GM21515 (cell line): ENCODE data around the gene MCU.

ENCODE experiments used
- ATAC-seq: cut with Tn5 transposase; IDR thresholded peaks from one replicate; pipeline ENCODE4 v1.9.1; 2021; ENCODE audit not compliant: unreplicated experiment

Gene MCU

DNA sequence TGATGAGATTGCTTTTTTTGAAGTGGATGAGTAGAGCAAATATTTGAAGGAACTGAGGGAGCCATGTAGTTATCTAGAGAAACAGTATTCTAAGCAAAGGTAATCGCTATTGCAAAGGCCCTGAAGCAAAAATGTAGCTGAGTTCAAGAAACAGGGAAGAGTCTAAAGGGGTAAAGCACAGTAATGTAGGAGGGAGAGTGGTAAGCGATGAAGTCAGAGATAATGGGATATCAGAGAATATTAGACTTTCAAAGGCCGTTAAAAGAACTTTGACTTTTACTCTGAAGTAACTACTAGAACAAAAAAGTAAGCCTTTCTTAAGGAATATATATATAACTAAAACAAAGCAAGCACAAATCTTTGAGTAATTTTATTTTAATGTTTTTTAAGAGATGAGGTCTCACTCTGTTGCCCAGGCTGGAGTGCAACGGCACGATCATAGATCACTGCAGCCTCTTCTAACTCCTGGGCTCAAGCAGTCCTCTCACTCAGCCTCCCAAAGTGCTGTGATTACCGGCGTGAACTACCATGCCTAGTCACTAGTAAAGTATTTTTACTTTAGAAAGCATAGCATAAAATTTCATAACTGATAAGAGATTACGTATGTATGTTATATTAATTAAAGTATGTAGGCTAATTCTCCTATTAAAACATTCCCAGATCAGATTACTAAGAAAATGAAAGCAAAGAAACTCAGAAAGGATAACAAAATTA, 139.9 kb downstream of the MCU start:
- ATAC-seq = no peak

DNA sequence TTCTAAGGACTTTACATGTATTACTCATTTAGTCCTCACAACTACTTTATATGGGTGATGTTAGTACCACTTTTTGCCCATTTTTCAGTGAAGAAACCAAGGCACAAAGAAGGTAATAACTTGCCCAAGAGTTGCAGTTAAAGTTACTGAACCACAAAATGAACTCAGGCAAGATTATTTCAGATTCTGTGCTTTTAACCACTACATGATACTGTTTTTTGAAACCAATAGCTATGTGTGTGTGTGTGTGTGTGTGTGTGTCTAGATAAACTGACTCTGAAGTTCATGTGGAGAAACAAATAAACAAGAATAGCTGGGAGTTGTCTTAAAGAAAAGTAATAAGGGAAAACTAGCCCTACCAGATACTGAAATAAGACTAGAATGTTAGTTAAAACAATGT, 140.8 kb downstream of the MCU start:
- ATAC-seq = no peak

DNA sequence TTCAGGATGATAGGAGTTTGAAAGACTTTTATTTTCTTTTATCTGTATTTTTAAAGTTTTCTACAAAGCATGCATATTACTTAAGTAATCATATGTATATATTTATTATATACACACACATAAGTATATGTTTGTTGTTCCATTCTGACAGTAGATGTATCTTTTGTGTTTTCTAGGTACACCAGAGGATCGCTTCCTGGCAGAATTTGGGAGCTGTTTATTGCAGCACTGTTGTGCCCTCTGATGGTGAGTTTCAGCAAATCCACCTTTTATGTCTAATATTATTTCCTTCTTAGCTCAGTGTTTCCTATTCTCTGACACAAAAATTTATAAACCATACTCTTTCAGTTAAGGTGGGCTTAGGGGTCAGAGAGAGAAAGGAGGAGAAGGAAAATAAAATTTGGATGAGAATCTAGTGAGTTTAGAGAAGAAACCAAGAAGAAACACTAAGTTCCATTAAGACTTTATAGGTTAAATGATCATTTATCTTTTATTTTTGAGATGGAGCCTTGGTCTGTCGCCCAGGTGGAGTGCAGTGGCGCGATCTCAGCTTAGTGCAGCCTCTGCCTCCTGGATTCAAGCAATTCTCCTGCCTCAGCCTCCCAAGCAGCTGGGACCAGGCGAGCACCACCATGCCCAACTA, 142.4 kb downstream of the MCU start:
- no peak for ATAC-seq

DNA sequence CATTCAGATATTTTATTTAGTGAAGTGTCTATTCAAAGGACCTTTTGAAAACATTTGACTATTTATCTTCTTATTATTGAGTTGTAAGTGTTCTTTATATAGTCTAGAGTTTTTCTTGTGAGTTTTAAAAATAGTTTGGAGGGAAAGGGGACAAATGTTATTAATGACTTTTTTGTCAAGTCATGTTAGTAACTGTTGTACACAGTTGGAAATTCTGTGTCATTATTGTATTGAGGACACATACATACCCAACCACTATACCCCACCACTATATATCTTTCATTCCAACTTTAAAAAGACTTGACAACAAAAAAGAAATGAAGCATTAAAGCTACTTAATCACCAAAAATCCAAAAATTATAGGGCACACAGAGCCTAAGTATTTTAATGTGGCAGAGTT, 148.4 kb downstream of the MCU start:
- no peak for ATAC-seq

DNA sequence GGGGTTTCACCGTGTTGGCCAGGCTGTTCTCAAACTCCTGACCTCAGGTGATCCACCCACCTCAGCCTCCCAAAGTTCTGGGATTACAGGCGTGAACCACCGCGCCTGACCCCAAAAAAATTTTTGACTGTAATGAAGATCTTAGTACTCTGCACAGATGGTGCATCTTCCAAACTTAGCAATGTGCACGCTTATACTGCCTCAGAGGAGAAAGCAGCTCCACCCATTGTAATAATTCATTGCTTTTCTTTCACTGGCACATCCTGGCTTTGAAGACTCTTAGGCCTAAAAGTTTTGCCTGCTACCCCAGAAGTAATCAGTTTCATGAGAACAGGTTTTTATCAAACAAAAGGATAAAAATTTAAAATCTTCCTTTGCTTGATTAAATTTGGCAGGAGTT, 149.5 kb downstream of the MCU start:
- no peak for ATAC-seq

DNA sequence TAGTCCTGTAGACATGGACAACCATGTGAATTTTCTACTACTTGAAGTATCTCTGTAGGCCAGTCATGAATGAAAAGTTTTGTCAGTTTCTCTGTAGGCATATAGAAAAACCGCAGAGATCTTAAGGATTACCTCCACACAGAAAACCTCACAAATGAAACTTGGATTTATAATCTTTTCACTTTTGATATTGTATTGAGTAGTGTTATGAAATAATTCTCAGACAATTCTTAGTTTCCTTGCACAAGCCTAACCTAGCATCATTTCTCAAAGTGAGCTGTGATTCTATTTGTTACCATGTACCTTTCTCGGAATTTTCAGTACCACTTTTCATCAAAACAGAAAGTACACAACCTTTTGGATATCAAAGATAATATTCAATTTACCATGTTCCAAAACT, 150.2 kb downstream of the MCU start:
- no peak for ATAC-seq

DNA sequence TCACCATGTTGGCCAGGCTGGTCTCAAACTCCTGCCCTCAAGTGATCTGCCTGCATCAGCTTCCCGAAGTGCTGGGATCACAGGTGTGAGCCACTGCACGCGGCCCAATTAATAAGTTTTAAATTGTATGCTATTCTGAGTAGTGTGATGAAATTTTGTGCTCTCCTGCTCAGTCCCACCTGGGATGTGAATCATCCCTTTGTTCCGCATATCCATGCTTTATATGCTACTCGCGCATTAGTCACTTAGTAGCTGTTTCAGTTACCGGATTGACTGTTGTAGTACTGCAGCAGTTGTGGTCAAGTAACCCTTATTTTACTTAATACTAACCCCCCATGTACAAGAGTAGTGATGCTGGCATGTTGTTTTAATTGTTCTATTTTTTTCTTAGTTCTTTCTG, 154.3 kb downstream of the MCU start:
- no peak for ATAC-seq

DNA sequence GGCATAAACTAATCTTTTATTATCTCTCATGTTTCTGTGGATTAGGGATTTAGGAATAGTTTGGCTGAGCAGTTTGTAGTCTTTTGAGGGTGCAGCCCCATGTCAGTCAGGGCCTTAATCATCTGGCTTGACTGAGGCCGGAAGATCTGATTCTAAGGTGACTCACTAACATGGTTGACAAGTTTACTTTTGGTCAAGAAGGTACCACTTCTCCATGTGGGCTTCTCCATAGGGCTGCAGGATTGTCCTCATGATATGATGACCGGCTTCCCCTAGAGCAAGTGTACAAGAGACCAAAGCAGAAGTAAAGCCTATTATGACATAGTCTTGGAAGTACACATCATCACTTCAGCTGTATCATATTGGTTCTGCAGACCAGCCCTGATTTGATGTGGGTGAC, 155.7 kb downstream of the MCU start:
- no peak for ATAC-seq

DNA sequence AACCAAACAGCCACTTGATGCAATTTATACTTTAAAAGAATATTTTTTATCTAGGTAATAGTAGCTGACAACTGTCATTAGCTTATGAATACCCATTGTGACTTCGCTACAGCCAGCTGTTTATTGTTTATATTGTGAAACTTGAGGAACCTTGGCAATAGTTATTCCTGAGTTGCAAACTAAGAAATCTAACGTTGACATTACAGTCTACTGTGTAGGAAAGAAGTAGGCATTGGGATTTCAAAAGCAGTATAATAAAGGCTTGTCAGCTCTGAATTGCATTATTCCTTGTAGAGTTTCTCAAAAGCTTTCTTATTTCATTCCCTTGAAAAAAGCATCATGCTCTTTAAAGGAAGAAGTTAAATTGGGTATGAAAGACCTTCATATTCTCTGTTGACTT, 158.9 kb downstream of the MCU start:
- no peak for ATAC-seq

DNA sequence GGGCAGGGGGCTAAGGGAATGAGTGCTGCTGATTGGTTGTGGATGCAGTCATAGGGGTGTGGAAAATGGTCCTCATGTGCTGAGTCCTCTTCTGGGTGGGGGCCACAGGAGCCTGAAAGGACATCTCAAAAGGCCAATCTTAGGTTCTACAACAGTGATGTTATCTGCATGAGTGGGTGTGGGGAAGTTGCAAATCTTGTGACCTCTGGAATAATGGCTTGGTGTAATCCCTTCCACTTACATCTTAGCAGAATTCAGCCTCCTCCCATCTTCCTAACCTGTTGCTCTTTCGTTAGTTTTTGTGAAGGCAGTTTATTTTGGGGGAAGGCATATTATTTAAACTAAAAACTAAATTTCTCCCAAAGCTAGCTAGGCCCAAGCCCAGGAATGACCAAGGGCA, 159.6 kb downstream of the MCU start:
- ATAC-seq = no peak

DNA sequence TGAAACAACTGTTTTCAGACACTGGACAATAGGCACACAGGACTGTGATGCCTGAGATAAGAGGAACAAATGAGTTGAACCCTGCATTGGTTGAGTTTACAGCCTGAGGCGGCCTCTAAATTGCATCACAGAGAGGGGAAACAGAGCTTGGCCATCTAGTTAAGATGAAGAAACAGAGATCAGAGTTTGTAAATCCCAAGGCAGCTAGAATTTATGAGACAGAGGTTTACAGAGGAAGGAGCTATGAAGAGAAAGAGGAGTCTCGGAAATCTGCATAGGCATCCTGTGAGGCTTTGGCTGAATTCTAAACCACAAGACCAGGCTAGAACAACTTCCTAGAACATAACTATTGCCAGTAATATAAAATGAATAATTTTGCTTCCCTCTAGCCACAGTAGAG, 160.6 kb downstream of the MCU start:
- no peak for ATAC-seq

DNA sequence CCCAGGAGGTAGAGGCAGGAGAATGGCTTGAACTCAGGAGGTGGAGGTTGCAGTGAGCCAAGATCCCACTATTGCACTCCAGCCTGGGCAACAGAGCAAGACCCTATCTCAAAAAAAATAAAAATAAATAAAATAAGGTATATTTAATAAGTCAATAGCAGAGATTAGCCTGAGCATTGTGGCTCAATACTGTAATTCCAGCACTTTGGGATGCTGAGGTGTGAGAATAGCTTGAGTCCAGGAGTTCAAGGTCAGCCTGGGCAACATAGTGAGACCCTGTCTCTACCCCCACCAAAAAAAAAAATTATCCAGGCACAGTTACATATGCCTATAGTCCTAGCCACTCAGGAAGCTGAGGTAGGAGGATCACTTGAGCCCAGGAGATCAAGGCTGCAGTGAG, 163.2 kb downstream of the MCU start:
- ATAC-seq = no peak

DNA sequence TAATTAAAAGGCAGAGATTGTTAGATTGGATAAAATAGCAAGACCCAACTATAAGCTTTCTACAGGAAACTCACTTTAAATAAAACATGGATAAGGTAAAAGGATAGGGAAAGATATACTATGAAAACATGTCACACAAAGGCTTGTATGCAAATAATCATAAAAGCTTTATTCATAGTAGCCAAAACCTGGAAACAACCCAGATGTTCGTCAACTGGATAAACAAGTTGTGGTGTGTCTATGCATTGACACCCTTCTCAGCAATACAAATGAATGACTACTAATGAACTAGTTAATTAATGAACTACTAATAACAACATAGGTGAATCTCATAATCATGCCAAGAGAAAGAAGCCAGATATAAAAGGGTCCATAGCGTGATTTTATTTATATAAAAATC, 163.8 kb downstream of the MCU start:
- ATAC-seq = no peak

DNA sequence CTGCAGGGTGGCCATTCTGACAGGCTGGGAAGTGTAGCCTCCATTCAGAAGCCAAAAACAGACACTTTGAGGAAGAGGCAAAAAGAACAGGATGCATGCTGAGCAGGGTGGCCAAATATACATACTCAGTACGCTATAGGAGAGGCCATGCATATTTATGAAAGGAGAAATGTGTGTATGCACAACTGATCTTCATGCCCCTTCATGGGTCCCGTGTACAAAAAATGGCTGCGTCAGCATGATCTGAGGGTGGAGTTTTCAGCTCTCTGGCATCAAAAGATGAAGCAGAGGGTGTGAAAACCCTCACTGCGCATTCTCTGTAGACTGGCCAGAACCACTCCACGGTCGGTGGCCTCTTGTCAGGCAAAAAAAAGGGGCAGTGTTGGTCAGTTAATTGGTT, 166.1 kb downstream of the MCU start:
- no peak for ATAC-seq

DNA sequence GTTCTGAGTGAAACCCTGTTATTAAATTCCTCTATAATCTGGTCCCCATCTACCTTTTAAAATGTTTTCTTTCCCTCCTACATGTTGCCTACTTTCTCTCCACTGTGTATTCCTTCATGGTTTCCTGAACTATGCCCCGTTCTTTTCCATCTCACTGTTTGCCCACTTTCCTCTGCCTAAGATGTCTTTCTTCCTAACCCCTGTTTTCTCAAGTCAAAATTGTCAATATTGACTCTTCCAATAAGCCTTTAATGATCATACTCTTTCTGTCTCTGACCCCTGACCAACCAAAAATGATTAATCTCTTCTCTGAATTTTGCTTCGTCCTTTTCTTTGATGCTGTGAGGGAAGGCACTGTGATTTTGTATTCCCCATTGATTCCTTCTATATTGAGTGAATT, 171.0 kb downstream of the MCU start:
- ATAC-seq = no peak

DNA sequence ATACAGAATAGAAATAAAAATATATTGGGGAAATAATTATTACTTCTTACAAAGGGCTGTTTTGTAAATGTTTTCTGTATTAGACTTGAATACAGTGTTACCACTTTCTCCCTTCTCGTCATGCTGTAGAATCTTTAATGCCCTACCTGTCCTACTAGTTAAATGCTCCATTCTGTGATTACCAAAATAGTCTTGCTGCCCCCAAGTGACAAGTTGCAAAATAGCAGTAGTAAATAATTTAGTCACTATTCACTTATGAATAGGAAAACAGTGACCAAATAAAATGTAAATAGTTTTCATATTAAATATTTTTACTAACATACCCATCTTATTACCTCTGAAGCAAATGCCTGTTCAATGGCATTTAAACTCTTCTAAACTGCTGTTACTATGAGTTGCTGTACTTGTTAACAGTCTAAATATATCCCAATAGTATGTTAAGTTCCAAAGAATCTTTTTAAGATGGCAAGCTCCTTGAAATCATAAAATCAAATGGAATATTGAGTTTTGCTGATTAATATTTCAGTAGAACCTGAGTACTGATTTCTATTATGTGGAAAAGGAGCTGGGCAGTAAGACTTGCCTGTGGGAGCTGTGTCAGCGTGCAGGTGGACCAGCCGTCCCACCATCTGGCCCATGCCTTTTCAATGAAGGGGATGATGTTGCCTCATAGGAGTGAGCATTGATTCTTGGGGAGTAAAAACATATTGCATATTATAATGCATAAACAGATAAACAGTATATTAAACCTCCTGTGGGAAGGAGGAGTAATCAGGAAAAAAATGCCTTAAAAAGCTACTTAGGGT, 183.5 kb downstream of the MCU start:
- no peak for ATAC-seq

DNA sequence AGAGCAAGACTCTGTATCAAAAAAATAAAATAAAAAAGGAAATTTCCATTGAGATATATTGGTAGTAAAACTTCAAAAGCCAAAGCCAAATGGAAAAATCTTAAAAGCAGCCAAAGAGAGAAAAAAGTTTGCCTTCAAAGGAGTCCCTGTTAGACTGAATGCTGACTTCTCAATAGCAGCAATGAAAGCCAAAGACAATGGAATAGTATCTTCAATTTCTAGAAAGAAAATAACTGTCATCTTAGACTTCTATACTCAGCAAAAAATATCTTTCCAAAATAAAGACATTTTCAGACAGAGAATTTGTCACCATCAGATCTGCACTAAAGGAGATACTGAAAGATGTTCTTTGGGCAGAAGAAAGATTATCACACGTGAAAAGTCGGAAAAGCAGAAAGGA, 187.3 kb downstream of the MCU start:
- no peak for ATAC-seq

DNA sequence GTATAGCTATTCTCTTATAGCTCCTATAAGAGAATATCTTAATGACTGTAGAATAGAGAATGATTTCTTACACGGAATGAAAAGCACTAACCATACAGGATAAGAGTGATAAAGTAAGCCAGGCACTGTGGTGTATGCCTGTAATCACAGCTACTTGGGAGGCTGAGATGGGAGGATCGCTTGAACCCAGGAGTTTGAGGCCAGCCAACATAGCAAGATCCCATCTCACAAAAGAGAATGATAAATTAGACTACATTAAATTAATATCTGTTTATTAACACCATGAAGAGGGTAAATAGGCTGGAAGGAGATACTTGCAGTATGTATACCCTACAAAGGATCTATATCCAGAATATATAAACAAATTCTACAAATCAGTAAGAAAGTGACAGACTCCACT, 189.3 kb downstream of the MCU start:
- ATAC-seq = no peak

DNA sequence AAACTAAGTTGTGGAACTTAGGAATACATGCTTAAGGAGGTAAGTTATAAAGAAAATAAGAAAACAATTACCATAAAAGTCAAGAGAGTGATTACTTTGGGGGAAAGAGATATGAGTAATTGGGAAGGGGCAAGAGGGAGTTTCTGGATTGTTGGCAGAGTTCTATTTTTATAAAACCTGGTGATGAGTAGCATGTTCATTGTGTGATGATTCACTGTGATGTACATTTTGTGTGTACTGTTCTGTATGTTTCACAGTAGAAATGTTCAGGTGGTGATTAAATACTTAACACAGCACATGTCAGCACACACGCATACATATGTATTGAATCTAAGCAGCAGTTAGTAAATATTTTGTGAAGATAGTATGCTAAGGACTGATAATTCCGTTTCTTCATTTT, 191.9 kb downstream of the MCU start:
- no peak for ATAC-seq

DNA sequence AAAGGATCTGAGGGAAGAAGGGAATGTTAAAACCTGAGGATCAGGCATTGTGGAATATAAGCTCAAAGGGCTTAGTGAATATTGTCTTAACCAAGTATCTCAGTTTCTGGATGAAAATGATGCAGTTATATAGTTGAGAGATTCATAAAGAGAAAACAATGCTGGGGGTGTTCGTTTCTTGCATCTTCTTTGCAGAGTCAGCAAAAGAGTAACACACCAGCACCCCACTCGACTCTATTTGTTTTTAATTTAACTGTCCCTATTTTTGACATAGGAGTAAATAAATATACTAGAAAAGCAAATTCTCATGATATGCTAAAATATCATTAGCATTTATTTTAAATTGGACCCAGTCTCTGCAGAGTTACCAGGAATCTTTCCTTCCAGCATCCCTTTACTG, 194.0 kb downstream of the MCU start:
- no peak for ATAC-seq

DNA sequence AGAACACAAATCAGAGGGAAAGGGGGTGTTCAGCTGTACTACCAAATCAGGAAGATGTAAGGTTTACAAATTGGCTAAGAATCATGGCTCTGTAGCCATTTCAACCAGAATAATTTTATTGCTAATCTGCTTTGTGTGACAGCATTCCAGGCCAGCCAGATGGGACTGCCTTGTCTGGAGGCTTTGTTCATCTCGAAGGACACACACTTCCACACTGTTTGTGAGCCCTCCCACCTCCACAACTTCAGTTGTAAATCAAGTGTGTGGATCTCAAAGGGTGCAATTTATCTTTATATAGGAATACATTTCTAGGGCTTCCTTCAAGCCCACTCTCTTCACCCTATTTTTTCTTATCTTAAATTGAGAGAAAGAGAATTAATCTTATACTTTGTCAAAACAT, 194.7 kb downstream of the MCU start:
- no peak for ATAC-seq

DNA sequence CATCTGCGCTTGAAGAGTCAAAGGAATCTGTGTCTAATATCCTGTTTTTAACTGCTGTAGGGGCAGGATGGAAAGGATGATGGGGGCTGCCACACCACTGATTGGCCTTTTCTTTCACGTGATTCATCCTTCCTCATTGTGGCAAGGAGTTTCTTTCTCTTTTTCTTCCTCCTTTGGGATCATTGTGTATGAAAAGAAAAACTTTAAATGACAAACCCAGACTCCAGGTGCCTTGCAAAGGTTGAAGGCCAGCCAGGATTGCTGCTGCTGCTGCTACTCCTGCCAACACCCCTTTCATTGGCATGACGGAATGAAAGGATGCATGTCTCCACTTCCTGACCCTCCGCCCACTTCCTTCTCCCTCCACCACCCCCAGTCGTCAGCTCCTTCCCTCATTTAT, 195.1 kb downstream of the MCU start:
- ATAC-seq = no peak
